ENCODE data around the gene RHOJ. TPM values are rescaled to one million over a fixed set of nuclear protein-coding genes. Genes with fewer than 3 reads are reported as not detected.

Gene RHOJ
- total and polyA plus RNA-seq, 2 of the 8 experiments (the other 6 are each of a cell fraction or from before 2014, with no cell fraction given), result 0.11 TPM; not detected in 1

- Histone ChIP-seq H3K4me1 (replicated peaks in 1 of 4; ENCODE audit: control insufficient read depth in 3 of 4, insufficient read depth in 4 of 4, low read length in 3 of 4) (no peaks in the 10 kb centered on the region), H2AK5ac (ENCODE audit: low read depth, low read length) (no peak overlapping the region), H4K5ac (ENCODE audit: insufficient read length, low read depth, low read length) (no peak overlapping the region), H2BK20ac (ENCODE audit: low read length) (no peak overlapping the region), H3K4me2 (ENCODE audit: insufficient read depth in 1 of 2, low read depth in 2 of 2, low read length in 2 of 2) (no peak overlapping the region), H3K79me2 (ENCODE audit: control insufficient read depth in 1 of 2, insufficient read depth in 2 of 2, low read length in 2 of 2) (no peaks in the 10 kb centered on the region), H3K14ac (ENCODE audit: insufficient read length) (no peak overlapping the region), H2BK12ac (ENCODE audit: low read depth, low read length) (no peak overlapping the region), H3K27ac (ENCODE audit: low read depth, low read length) (no peak overlapping the region), H3K18ac (ENCODE audit: extremely low read depth, low read length) (no peak overlapping the region), H2BK5ac (ENCODE audit: low read depth, low read length) (no peak overlapping the region), H4K8ac (ENCODE audit: extremely low read depth, insufficient read depth, low read length) (no peak overlapping the region), H3K23me2 (ENCODE audit: low read depth, low read length) (no peaks in the 10 kb centered on the region; the same call in 1 of the 2 replicates), H3K9me3 (ENCODE audit: insufficient read depth in 2 of 2, low read depth in 1 of 2, low read length in 1 of 2) (no peaks in the 10 kb centered on the region), H2BK15ac (ENCODE audit: low read length) (no peak overlapping the region), H3K9ac (replicated peaks in 1 of 4; ENCODE audit: extremely low read depth in 1 of 4, low read depth in 3 of 4, low read length in 3 of 4) (no peak overlapping the region), H3K56ac (replicated peaks; ENCODE audit: insufficient read length, low read depth, low read length) (no peak overlapping the region), H3K4ac (replicated peaks; ENCODE audit: insufficient read length, low read depth, low read length) (no peak overlapping the region), H3K27me3 (replicated peaks in 1 of 4; ENCODE audit: control insufficient read depth in 3 of 4, extremely low read depth in 1 of 4, insufficient read depth in 3 of 4, low read length in 3 of 4) (no peaks in the 10 kb centered on the region), H2AFZ (ENCODE audit: low read length) (no peak overlapping the region), H3K36me3 (ENCODE audit: control insufficient read depth in 2 of 4, insufficient read depth in 4 of 4, low read length in 3 of 4) (no peaks in the 10 kb centered on the region), H3K23ac (ENCODE audit: insufficient read length) (no peak overlapping the region), H3K79me1 (ENCODE audit: low read depth, low read length) (no peaks in the 10 kb centered on the region), H2BK120ac (replicated peaks; ENCODE audit: low read depth, low read length) (no peak overlapping the region), H3K4me3 (ENCODE audit: extremely low read depth in 1 of 4, insufficient read depth in 2 of 4, low read depth in 3 of 4, low read length in 4 of 4) (no peak overlapping the region), H4K20me1 (replicated peaks in 1 of 2; ENCODE audit: control insufficient read depth in 1 of 2, insufficient read depth in 2 of 2, low read length in 2 of 2) (no peaks in the 10 kb centered on the region), H4K91ac (replicated peaks; ENCODE audit: insufficient read length, low read length) (no peak overlapping the region)
- WGBS, 2 experiments (ENCODE audit: extremely low coverage in 1 of 2, insufficient coverage in 1 of 2, insufficient read length in 1 of 2, insufficient replicate concordance in 2 of 2, low coverage in 1 of 2, low lambda C conversion rate in 2 of 2, missing lambda C conversion rate in 1 of 2), result 0% methylated on average over 1 of the region's 1 CpG; no CpG with 5 or more reads in 1 of the 2 experiments
- POLR2A ChIA-PET (ENCODE audit: partially characterized antibody), result interaction anchor here (0.7 kb wide), 1 partner anchor 165 kb away, joined by 3 read pairs; the partner anchor contains the start of gene KCNH5
- DNase-seq (ENCODE audit: low read depth in 1 of 2, low spot score in 2 of 2), result no peak
- CTCF ChIA-PET (ENCODE audit: partially characterized antibody), result interaction anchor here (1.2 kb wide), 1 partner anchor 15 kb away, joined by 3 read pairs; no protein-coding TSS in a partner anchor
- FAIRE-seq, result no peak
- TF ChIP-seq CTBP2 (IDR thresholded peaks at IDR 0.05; ENCODE audit: borderline replicate concordance, insufficient read depth, insufficient read length, low read length), result no peak
- TF ChIP-seq ASH2L (IDR thresholded peaks at IDR 0.05; ENCODE audit: low read length), result no peak
- TF ChIP-seq SP4 (IDR thresholded peaks at IDR 0.05; ENCODE audit: low read length), result no peak
- no peak for TF ChIP-seq TAF1 (IDR thresholded peaks at IDR 0.05; ENCODE audit: low read depth, low read length)
- TF ChIP-seq CBX8 (IDR thresholded peaks at IDR 0.05; ENCODE audit: borderline replicate concordance, low read depth, low read length), result no peak
- TF ChIP-seq KDM1A (IDR thresholded peaks at IDR 0.05; ENCODE audit: borderline replicate concordance, low read length), result no peak
- TF ChIP-seq CBX5 (IDR thresholded peaks at IDR 0.05; ENCODE audit: low read depth, low read length), result no peak
- TF ChIP-seq RNF2 (IDR thresholded peaks at IDR 0.05; ENCODE audit: borderline replicate concordance, low read depth, low read length, missing control alignments, poor library complexity, severe bottlenecking), result no peak
- TF ChIP-seq GTF2F1 (IDR thresholded peaks at IDR 0.05; ENCODE audit: borderline replicate concordance, low read depth, low read length), result no peak
- no peak for TF ChIP-seq ATF3 (IDR thresholded peaks at IDR 0.05; ENCODE audit: insufficient read depth, low read depth, low read length)
- no peak for TF ChIP-seq ATF2 (IDR thresholded peaks at IDR 0.05; ENCODE audit: low read length)
Measured at GRCh38 chr14:63210812-63211211, 6.6 kb downstream of the RHOJ start.

All from H1 (cell line).